HepG2 (cell line): Measurements from ENCODE around the gene ADCY5. TPM values are rescaled to one million over a fixed set of nuclear protein-coding genes. Genes with fewer than 3 reads are reported as not detected.

Source experiments
- E2F5 ChIP-seq: sonication (generic); formaldehyde crosslinking; conservative IDR thresholded peaks from 2 replicates; pipeline ENCODE4 v1.4.0; 2020; ENCODE audit warnings: missing genetic modification reagents
- GLI4 ChIP-seq: sonication (generic); formaldehyde crosslinking; IDR thresholded peaks from 2 replicates; pipeline ENCODE4 v1.5.1; 2020; ENCODE audit warnings: missing genetic modification reagents, mild to moderate bottlenecking, moderate library complexity, borderline replicate concordance
- KDM5B ChIP-seq: sonication (generic); formaldehyde crosslinking; IDR thresholded peaks from 2 replicates; pipeline ENCODE4 v1.4.0; 2020; ENCODE audit warnings: missing genetic modification reagents, mild to moderate bottlenecking, borderline replicate concordance
- PCBP2 ChIP-seq: fragments of 200-400 bp; formaldehyde crosslinking; optimal IDR thresholded peaks from 2 replicates; pipeline ENCODE3; 2018; ENCODE audit warnings: low read length, low read depth; ENCODE audit not compliant: poor library complexity, severe bottlenecking
- PLSCR1 ChIP-seq: sonication (generic); formaldehyde crosslinking; IDR thresholded peaks from 2 replicates; pipeline ENCODE4 v1.5.0; 2020; ENCODE audit warnings: missing genetic modification reagents, mild to moderate bottlenecking, borderline replicate concordance
- RAD51 ChIP-seq: fragments of 450-650 bp; IDR thresholded peaks from 2 replicates; pipeline ENCODE4 v1.6.1; 2016; ENCODE audit warnings: borderline replicate concordance
- TERF1 ChIP-seq: sonication (generic); formaldehyde crosslinking; IDR thresholded peaks from 2 replicates; pipeline ENCODE4 v1.8.0; 2022; ENCODE audit warnings: mild to moderate bottlenecking, missing genetic modification reagents, moderate library complexity
- ZBTB33 ChIP-seq: sonication (generic); formaldehyde crosslinking; IDR thresholded peaks from 2 replicates; pipeline ENCODE4 v1.4.0; 2020; ENCODE audit warnings: missing genetic modification reagents
- ZBTB34 ChIP-seq: sonication (generic); formaldehyde crosslinking; IDR thresholded peaks from 2 replicates; pipeline ENCODE4 v1.8.0; 2022; ENCODE audit warnings: mild to moderate bottlenecking, missing genetic modification reagents
- ZHX2 ChIP-seq, 2 experiments: sonication (generic) in 1 of 2; formaldehyde crosslinking in 1 of 2; IDR thresholded peaks; 2 replicates each; pipeline versions ENCODE4 v1.6.1 to v1.9.0; 2014 to 2022; ENCODE audit warnings: antibody characterized with exemption in 1 of 2, borderline replicate concordance in 1 of 2, inconsistent platforms in 1 of 2, low read depth in 1 of 2, missing genetic modification reagents in 1 of 2
- ZNF124 ChIP-seq: sonication (generic); formaldehyde crosslinking; IDR thresholded peaks from 2 replicates; pipeline ENCODE4 v1.4.0; 2020; ENCODE audit warnings: missing genetic modification reagents
- ZNF180 ChIP-seq: sonication (generic); formaldehyde crosslinking; IDR thresholded peaks from 2 replicates; pipeline ENCODE4 v1.4.0; 2020; ENCODE audit warnings: low read depth, missing genetic modification reagents, borderline replicate concordance
- polyA plus RNA-seq, 8 experiments: library from polyadenylated mRNA; depleted of rRNA in 3 of 8; stranded (reverse) in 7 of 8; unstranded in 1 of 8; fragments of >200 nt; fragmentation: Illumina TruSeq in 4 of 8; extraction: Trizol in 4 of 8; gene quantifications; 2 replicates each; pipeline versions ENCODE4 v1.2.1 to v1.2.3, GENCODE V29; 2011 to 2016; ENCODE audit warnings: low read depth in 4 of 8, missing spikeins in 1 of 8, mixed read lengths in 1 of 8; ENCODE audit not compliant: insufficient read depth in 1 of 8
- total RNA-seq, 5 experiments: library from RNA; depleted of rRNA; stranded (reverse); fragments of >200 nt; fragmentation: Illumina TruSeq; extraction: Trizol; gene quantifications; 2 replicates each; pipeline ENCODE4 v1.2.3, GENCODE V29; 2016; ENCODE audit warnings: low read depth in 1 of 5

Gene ADCY5
- total and polyA plus RNA-seq, 2 of the 13 experiments (the other 11 are each of a cell fraction or from before 2014, with no cell fraction given): not detected

- TF ChIP-seq ZBTB34 (CRISPR knock-in tag): no peak
- TF ChIP-seq E2F5 (CRISPR knock-in tag): 0 out of 2 replicates have a peak, but pooled peaks have one; percentile 47
- TF ChIP-seq PLSCR1: no peak
- no peak for TF ChIP-seq PCBP2
- TF ChIP-seq ZNF180 (CRISPR knock-in tag): no peak; the same call in 1 of the 2 replicates
- TF ChIP-seq RAD51: no peak
- peak; percentile 32; the same call in 1 of the 2 replicates for TF ChIP-seq KDM5B
- no peak for TF ChIP-seq ZHX2 (IDR thresholded peaks at IDR 0.05; ENCODE audit: low read depth)
- 0 out of 2 replicates have a peak, but pooled peaks have one; percentile 35 for TF ChIP-seq ZHX2 (CRISPR knock-in tag; IDR thresholded peaks at IDR 0.05; ENCODE audit: borderline replicate concordance)
- TF ChIP-seq ZBTB33 (CRISPR knock-in tag): no peak; the same call in 1 of the 2 replicates
- peak; percentile 92 for TF ChIP-seq ZNF124 (CRISPR knock-in tag)
- TF ChIP-seq GLI4 (CRISPR knock-in tag): no peak
- no peak for TF ChIP-seq TERF1 (CRISPR knock-in tag)
Measured at GRCh38 chr3:123286308-123287023, 162.4 kb downstream of the ADCY5 start (continued).
